ENCODE results near the gene UBAC2. TPM values are rescaled to one million over a fixed set of nuclear protein-coding genes. Genes with fewer than 3 reads are reported as not detected.

The UBAC2 gene
- total and polyA plus RNA-seq, 2 experiments from 2014 or later, result 78.2 to 83.1 TPM

GRCh38 chr13:99218545-99218944 is 17.9 kb downstream of the UBAC2 start:
- Histone ChIP-seq H3K36me3 (replicated peaks; ENCODE audit: insufficient read depth, low read depth) (no peaks in the 10 kb centered on the region), H3K4me1 (ENCODE audit: insufficient read depth) (peaks cover 4% of the 10 kb centered on the region), H3K9me3 (ENCODE audit: low read depth) (no peaks in the 10 kb centered on the region), H2AFZ (no peak overlapping the region), H3K4me2 (no peak overlapping the region), H3K79me2 (peaks cover 99% of the 10 kb centered on the region), H3K27ac (no peak overlapping the region), H3K4me3 (no peak overlapping the region), H3K9me2 (replicated peaks; ENCODE audit: insufficient read depth) (no peaks in the 10 kb centered on the region), H4K20me1 (ENCODE audit: insufficient read depth, poor library complexity, severe bottlenecking) (peaks cover 39% of the 10 kb centered on the region), H3K27me3 (no peaks in the 10 kb centered on the region)
- no peak for DNase-seq (ENCODE audit: low spot score)
- TF ChIP-seq EZH2phosphoT487 (IDR thresholded peaks at IDR 0.05; ENCODE audit: low read depth, severe bottlenecking, unreplicated experiment), result no peak
- no peak for TF ChIP-seq CTCF (IDR thresholded peaks at IDR 0.05; ENCODE audit: poor library complexity)
- no peak for TF ChIP-seq EZH2 (IDR thresholded peaks at IDR 0.05; ENCODE audit: borderline replicate concordance)
- 69% methylated on average over 6 of the region's 6 CpGs for WGBS (ENCODE audit: low lambda C conversion rate, missing lambda C conversion rate)

- Histone ChIP-seq H3K79me2 (peaks cover 99% of the 10 kb centered on the region), H3K9me3 (ENCODE audit: low read depth) (no peaks in the 10 kb centered on the region), H3K36me3 (replicated peaks; ENCODE audit: insufficient read depth, low read depth) (no peaks in the 10 kb centered on the region), H4K20me1 (ENCODE audit: insufficient read depth, poor library complexity, severe bottlenecking) (peaks cover 41% of the 10 kb centered on the region), H2AFZ (no peak overlapping the region), H3K9me2 (replicated peaks; ENCODE audit: insufficient read depth) (no peaks in the 10 kb centered on the region), H3K4me1 (ENCODE audit: insufficient read depth) (peaks cover 4% of the 10 kb centered on the region), H3K4me2 (no peak overlapping the region), H3K4me3 (no peak overlapping the region), H3K27ac (no peak overlapping the region), H3K27me3 (no peaks in the 10 kb centered on the region)
- TF ChIP-seq CTCF (IDR thresholded peaks at IDR 0.05; ENCODE audit: poor library complexity), result no peak
- no peak for TF ChIP-seq EZH2 (IDR thresholded peaks at IDR 0.05; ENCODE audit: borderline replicate concordance)
- no peak for TF ChIP-seq EZH2phosphoT487 (IDR thresholded peaks at IDR 0.05; ENCODE audit: low read depth, severe bottlenecking, unreplicated experiment)
- 86% methylated on average over 2 of the region's 2 CpGs for WGBS (ENCODE audit: low lambda C conversion rate, missing lambda C conversion rate)
- no peak for DNase-seq (ENCODE audit: low spot score)
Measured at GRCh38 chr13:99218969-99219368, 18.3 kb downstream of the UBAC2 start.

DNA sequence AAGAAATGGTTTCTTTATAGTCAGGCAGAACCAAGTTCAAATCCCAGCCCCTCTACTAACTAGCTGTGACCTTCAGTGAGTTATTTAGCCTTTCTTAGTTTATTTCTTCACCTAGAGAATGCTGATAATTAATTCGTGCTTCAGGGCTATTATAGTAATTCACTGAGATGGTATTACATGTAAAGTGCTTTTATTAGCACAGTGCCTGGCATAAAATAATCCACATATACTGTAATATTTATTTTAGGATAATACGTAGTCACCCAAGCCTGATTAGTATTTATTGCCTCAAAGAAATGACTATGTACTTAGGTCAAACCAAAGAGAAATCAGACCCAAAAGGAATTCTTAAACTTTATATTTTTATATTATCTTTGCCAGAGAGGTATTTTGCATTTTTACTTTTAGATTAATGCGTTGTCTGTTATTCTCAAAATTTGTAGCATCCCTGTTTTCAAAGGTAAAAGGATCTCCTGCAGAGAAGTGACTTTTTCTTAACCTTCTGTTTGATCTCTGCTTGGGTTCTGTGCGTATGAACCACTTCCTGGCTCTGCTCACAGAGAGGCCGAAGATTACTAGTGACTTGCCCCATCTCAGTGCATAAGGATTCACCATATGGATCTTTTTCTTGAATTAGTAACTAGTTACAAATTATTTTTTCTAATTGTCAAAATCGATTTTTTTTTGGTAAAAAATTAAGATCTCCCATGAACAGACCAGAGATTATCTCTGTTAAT is 19.7 kb downstream of the UBAC2 start:
- Histone ChIP-seq H3K27me3 (no peaks in the 10 kb centered on the region), H3K36me3 (replicated peaks; ENCODE audit: insufficient read depth, low read depth) (no peaks in the 10 kb centered on the region), H3K79me2 (peaks cover 99% of the 10 kb centered on the region), H3K4me1 (ENCODE audit: insufficient read depth) (peaks cover 4% of the 10 kb centered on the region), H3K9me3 (ENCODE audit: low read depth) (no peaks in the 10 kb centered on the region), H3K9me2 (replicated peaks; ENCODE audit: insufficient read depth) (no peaks in the 10 kb centered on the region), H4K20me1 (ENCODE audit: insufficient read depth, poor library complexity, severe bottlenecking) (peaks cover 48% of the 10 kb centered on the region), H3K27ac (no peak overlapping the region), H2AFZ (no peak overlapping the region), H3K4me3 (no peak overlapping the region), H3K4me2 (no peak overlapping the region)
- WGBS (ENCODE audit: low lambda C conversion rate, missing lambda C conversion rate), result 77% methylated on average over 6 of the region's 6 CpGs
- DNase-seq (ENCODE audit: low spot score), result no peak
- TF ChIP-seq CTCF (IDR thresholded peaks at IDR 0.05; ENCODE audit: poor library complexity) (no peak), EZH2phosphoT487 (IDR thresholded peaks at IDR 0.05; ENCODE audit: low read depth, severe bottlenecking, unreplicated experiment) (no peak), EZH2 (IDR thresholded peaks at IDR 0.05; ENCODE audit: borderline replicate concordance) (no peak)

Data from hepatocyte (in vitro differentiated cells).